HFF-Myc (cell line): ENCODE measurements around the gene ADORA3.

Source experiments
- DNase-seq: peaks from one replicate; pipeline ENCODE4 v3.0.0-alpha.2; 2011; ENCODE audit warnings: low read depth; ENCODE audit errors: extremely low read depth
- H3K4me3 ChIP-seq: replicated peaks from 2 replicates; pipeline ENCODE4 v1.5.1; 2011; ENCODE audit warnings: low read depth, mild to moderate bottlenecking, control low read depth, low read length
- CTCF ChIP-seq: IDR thresholded peaks from 2 replicates; pipeline ENCODE4 v1.5.1; 2012; ENCODE audit warnings: mild to moderate bottlenecking, low read depth, low read length, control low read depth; ENCODE audit errors: missing control alignments

ADORA3 gene

GRCh38 chr1:111507411-111508201 is 4.2 kb upstream of the ADORA3 start:
- peak; percentile 26 for DNase-seq
- H3K4me3 ChIP-seq = peak overlapping the region; percentile 14
- TF ChIP-seq CTCF = no peak

GRCh38 chr1:111506561-111506960 is 3.1 kb upstream of the ADORA3 start:
- H3K4me3 ChIP-seq = no peak overlapping the region
- no peak for DNase-seq
- no peak for TF ChIP-seq CTCF

- TF ChIP-seq CTCF = no peak
- no peak overlapping the region for H3K4me3 ChIP-seq
- no peak for DNase-seq
These were observed 2.2 kb upstream of the ADORA3 start for GRCh38 chr1:111505641-111506119.

- no peak for TF ChIP-seq CTCF
- DNase-seq = no peak
- no peak overlapping the region for H3K4me3 ChIP-seq
These were observed 664 bp upstream of the ADORA3 start for GRCh38 chr1:111504097-111504496.

GRCh38 chr1:111501645-111502044 is 1.8 kb downstream of the ADORA3 start:
- DNase-seq = no peak
- no peak overlapping the region for H3K4me3 ChIP-seq
- no peak for TF ChIP-seq CTCF

- no peak for DNase-seq
- H3K4me3 ChIP-seq = no peak overlapping the region
- no peak for TF ChIP-seq CTCF
These were observed 4.2 kb downstream of the ADORA3 start for GRCh38 chr1:111499026-111499785.
